Neural cell (in vitro differentiated cells): ENCODE measurements around the gene DNA2. TPM values are rescaled to one million over a fixed set of nuclear protein-coding genes. Genes with fewer than 3 reads are reported as not detected.

Experiments used
- H2AFZ ChIP-seq: fragments of 200-600, 300-800 bp; sonication (generic), shearing (Covaris generic); 2 replicates; pipeline ENCODE4 v1.6.0; 2014; ENCODE audit warnings: low read depth, mild to moderate bottlenecking, antibody characterized with exemption, low read length, moderate library complexity
- H3F3A ChIP-seq: fragments of 200-600 bp; shearing (Covaris generic); 2 replicates; pipeline ENCODE4 v1.6.1; 2016; ENCODE audit warnings: mild to moderate bottlenecking, moderate library complexity, mixed read lengths, antibody characterized with exemption, low read length; ENCODE audit not compliant: insufficient read depth, poor library complexity, severe bottlenecking
- H3K27ac ChIP-seq: fragments of 200-600, 300-800 bp; sonication (generic), shearing (Covaris generic); 2 replicates; pipeline ENCODE4 v1.5.1; 2014; ENCODE audit warnings: mild to moderate bottlenecking, low read length, moderate library complexity
- H3K27me3 ChIP-seq: fragments of 300-800, 200-600 bp; sonication (generic), shearing (Covaris generic); 2 replicates; pipeline ENCODE4 v1.6.0; 2014; ENCODE audit warnings: mild to moderate bottlenecking, low read depth, low read length, moderate library complexity; ENCODE audit not compliant: insufficient read depth
- H3K36me3 ChIP-seq: fragments of 300-800, 200-600 bp; sonication (generic), shearing (Covaris generic); 2 replicates; pipeline ENCODE4 v1.5.1; 2014; ENCODE audit warnings: mild to moderate bottlenecking, antibody characterized with exemption, low read length, moderate library complexity; ENCODE audit not compliant: insufficient read depth
- H3K4me2 ChIP-seq: fragments of 300-800, 200-600 bp; sonication (generic), shearing (Covaris generic); 2 replicates; pipeline ENCODE4 v1.6.0; 2014; ENCODE audit warnings: mild to moderate bottlenecking, low read length
- H3K4me3 ChIP-seq: fragments of 300-800, 200-600 bp; sonication (generic), shearing (Covaris generic); 2 replicates; pipeline ENCODE4 v1.5.1; 2014; ENCODE audit warnings: mild to moderate bottlenecking, low read length, moderate library complexity
- H3K79me2 ChIP-seq: fragments of 200-600 bp; shearing (Covaris generic); replicated peaks from 2 replicates; pipeline ENCODE4 v1.6.0; 2014; ENCODE audit warnings: mild to moderate bottlenecking, low read length, moderate library complexity; ENCODE audit not compliant: insufficient read depth
- H3K9ac ChIP-seq: fragments of 300-800, 200-600 bp; sonication (generic), shearing (Covaris generic); 2 replicates; pipeline ENCODE4 v1.6.1; 2016; ENCODE audit warnings: mild to moderate bottlenecking, low read length, mixed read lengths
- H3K9me2 ChIP-seq: fragments of 200-600 bp; shearing (Covaris generic); 2 replicates; pipeline ENCODE4 v1.6.1; 2016; ENCODE audit warnings: mild to moderate bottlenecking, low read length, mixed read lengths; ENCODE audit not compliant: insufficient read depth
- H3K9me3 ChIP-seq: fragments of 200-600, 300-800 bp; sonication (generic), shearing (Covaris generic); 2 replicates; pipeline ENCODE4 v1.6.1; 2016; ENCODE audit warnings: mild to moderate bottlenecking, mixed run types, low read length, moderate library complexity, mixed read lengths
- H4K20me1 ChIP-seq: fragments of 200-600 bp; shearing (Covaris generic); 2 replicates; pipeline ENCODE4 v1.6.1; 2016; ENCODE audit warnings: mild to moderate bottlenecking, mixed run types; ENCODE audit not compliant: insufficient read depth
- CTCF ChIP-seq: fragments of 450-650 bp; IDR thresholded peaks from 2 replicates; pipeline ENCODE4 v1.5.1; 2014; ENCODE audit warnings: antibody characterized with exemption, mild to moderate bottlenecking, moderate library complexity; ENCODE audit not compliant: poor library complexity, severe bottlenecking
- EP300 ChIP-seq: fragments of 450-650 bp; conservative IDR thresholded peaks from 2 replicates; pipeline ENCODE4 v1.6.1; 2014; ENCODE audit warnings: antibody characterized with exemption, mild to moderate bottlenecking, moderate library complexity; ENCODE audit not compliant: poor library complexity, severe bottlenecking
- EZH2 ChIP-seq: fragments of 200-600, 300-800 bp; shearing (Covaris generic), sonication (generic); IDR thresholded peaks from 2 replicates; pipeline ENCODE4 v1.6.1; 2014; ENCODE audit warnings: antibody characterized with exemption, low read length, borderline replicate concordance, mild to moderate bottlenecking; ENCODE audit not compliant: insufficient read depth, poor library complexity, severe bottlenecking
- MXI1 ChIP-seq: fragments of 450-650 bp; conservative IDR thresholded peaks from 2 replicates; pipeline ENCODE4 v1.6.1; 2014; ENCODE audit warnings: antibody characterized with exemption, mild to moderate bottlenecking; ENCODE audit not compliant: poor library complexity, severe bottlenecking
- POLR2AphosphoS5 ChIP-seq: IDR thresholded peaks from 2 replicates; pipeline ENCODE4 v1.6.1; 2012
- RAD21 ChIP-seq: fragments of 450-650 bp; conservative IDR thresholded peaks from 2 replicates; pipeline ENCODE4 v1.6.1; 2014; ENCODE audit warnings: antibody characterized with exemption, mild to moderate bottlenecking, moderate library complexity
- REST ChIP-seq: IDR thresholded peaks from 2 replicates; pipeline ENCODE4 v1.6.1; 2012; ENCODE audit warnings: borderline replicate concordance
- SMC3 ChIP-seq: fragments of 450-650 bp; conservative IDR thresholded peaks from 2 replicates; pipeline ENCODE4 v1.6.1; 2014; ENCODE audit warnings: antibody characterized with exemption, mild to moderate bottlenecking, moderate library complexity; ENCODE audit not compliant: poor library complexity
- TAF1 ChIP-seq: IDR thresholded peaks from 2 replicates; pipeline ENCODE4 v1.6.1; 2012; ENCODE audit warnings: low read depth
- polyA plus RNA-seq: library from polyadenylated mRNA; depleted of rRNA; stranded (reverse); fragments of >200 nt; gene quantifications from 2 replicates; pipeline ENCODE4 v1.2.3, GENCODE V29; 2014

Gene DNA2
- polyA plus RNA-seq, 1 donor from 2014 or later = 15.2 TPM

- Histone ChIP-seq H3K9me3 (no peaks in the 10 kb centered on the region), H3K36me3 (no peaks in the 10 kb centered on the region), H3K9ac (no peak overlapping the region), H3K4me2 (no peak overlapping the region), H3K79me2 (no peaks in the 10 kb centered on the region), H2AFZ (no peak overlapping the region), H3K27me3 (no peaks in the 10 kb centered on the region), H4K20me1 (no peaks in the 10 kb centered on the region), H3K4me3 (no peak overlapping the region), H3K9me2 (no peaks in the 10 kb centered on the region), H3F3A (no peaks in the 10 kb centered on the region), H3K27ac (no peak overlapping the region)
- no peak for TF ChIP-seq RAD21
These were observed 52.4 kb downstream of the DNA2 start for GRCh38 chr10:68419376-68419775.

- Histone ChIP-seq H3K9me2 (no peaks in the 10 kb centered on the region), H3F3A (peaks cover 4% of the 10 kb centered on the region), H3K4me2 (no peak overlapping the region), H3K27me3 (no peaks in the 10 kb centered on the region), H3K27ac (no peak overlapping the region), H4K20me1 (no peaks in the 10 kb centered on the region), H3K79me2 (peaks cover 22% of the 10 kb centered on the region), H2AFZ (no peak overlapping the region), H3K9ac (no peak overlapping the region), H3K36me3 (no peaks in the 10 kb centered on the region), H3K4me3 (no peak overlapping the region), H3K9me3 (no peaks in the 10 kb centered on the region)
- TF ChIP-seq POLR2AphosphoS5 (no peak), EP300 (no peak), REST (no peak), MXI1 (no peak), RAD21 (no peak), CTCF (no peak), TAF1 (no peak), SMC3 (no peak), EZH2 (no peak)
These were observed 62.8 kb downstream of the DNA2 start for GRCh38 chr10:68408898-68409518.
